GM19324 (cell line): ENCODE results near the gene OBP2A.
"Not testable (repeated sequence)": the region's sequence is repeated elsewhere in the genome, so short reads cannot be mapped to it uniquely, and the experiment has no call there.

Source experiments
- ATAC-seq: cut with Tn5 transposase; IDR thresholded peaks from one replicate; pipeline ENCODE4 v1.9.1; 2021; ENCODE audit warnings: mild to moderate bottlenecking, moderate library complexity; ENCODE audit not compliant: unreplicated experiment, low FRiP score

Gene OBP2A

GRCh38 chr9:135545646-135546176 lies at the start of gene OBP2A:
Gene OBP2A (plus strand): TSS chr9:135546126. CDS start chr9:135546181, 55 bp downstream.
- ATAC-seq, result not testable (repeated sequence)

- ATAC-seq, result no peak
These were observed 47.4 kb upstream of the OBP2A start for GRCh38 chr9:135498381-135499126.

GRCh38 chr9:135499326-135500070 lies 46.4 kb upstream of the OBP2A start:
- ATAC-seq, result peak; percentile 50

- ATAC-seq, result no peak
These were observed 45.8 kb upstream of the OBP2A start for GRCh38 chr9:135500071-135500524.

- peak; percentile 82 for ATAC-seq
These were observed 45.2 kb upstream of the OBP2A start, which contains the start of gene MRPS2 for GRCh38 chr9:135500525-135501260. Gene MRPS2 (plus strand): TSS chr9:135500682. CDS start chr9:135500711, 29 bp downstream.

- no peak for ATAC-seq
These were observed 44.4 kb upstream of the OBP2A start for GRCh38 chr9:135501261-135502167.

- ATAC-seq, result no peak
These were observed 43.6 kb upstream of the OBP2A start for GRCh38 chr9:135502168-135502872.

GRCh38 chr9:135502873-135503321 lies 43.0 kb upstream of the OBP2A start:
- no peak for ATAC-seq

GRCh38 chr9:135503371-135504261 lies 42.3 kb upstream of the OBP2A start:
- ATAC-seq, result no peak

GRCh38 chr9:135504262-135505243 lies 41.4 kb upstream of the OBP2A start:
- ATAC-seq, result no peak

GRCh38 chr9:135505406-135506187 lies 40.3 kb upstream of the OBP2A start:
- no peak for ATAC-seq

GRCh38 chr9:135506327-135507103 lies 39.4 kb upstream of the OBP2A start:
- ATAC-seq, result no peak

GRCh38 chr9:135507104-135508035 lies 38.6 kb upstream of the OBP2A start:
- no peak for ATAC-seq

GRCh38 chr9:135508211-135508820 lies 37.6 kb upstream of the OBP2A start:
- ATAC-seq, result no peak
